22Rv1 (cell line): ENCODE measurements around the gene LFNG.
"Not testable (repeated sequence)": the region's sequence is repeated elsewhere in the genome, so short reads cannot be mapped to it uniquely, and the experiment has no call there.

ENCODE experiments used
- H3K27ac ChIP-seq: fragments of 450-650 bp; 2 replicates; pipeline ENCODE4 v1.5.1; 2017
- ZFX ChIP-seq: fragments of 450-650 bp; IDR thresholded peaks from 2 replicates; pipeline ENCODE4 v1.6.1; 2017; ENCODE audit warnings: antibody characterized with exemption, borderline replicate concordance
- TF ChIP-seq, protein P1 (sequence below): fragments of 450-650 bp; IDR thresholded peaks from 2 replicates; pipeline ENCODE4 v1.5.1; 2017; ENCODE audit warnings: mild to moderate bottlenecking

The LFNG gene

DNA sequence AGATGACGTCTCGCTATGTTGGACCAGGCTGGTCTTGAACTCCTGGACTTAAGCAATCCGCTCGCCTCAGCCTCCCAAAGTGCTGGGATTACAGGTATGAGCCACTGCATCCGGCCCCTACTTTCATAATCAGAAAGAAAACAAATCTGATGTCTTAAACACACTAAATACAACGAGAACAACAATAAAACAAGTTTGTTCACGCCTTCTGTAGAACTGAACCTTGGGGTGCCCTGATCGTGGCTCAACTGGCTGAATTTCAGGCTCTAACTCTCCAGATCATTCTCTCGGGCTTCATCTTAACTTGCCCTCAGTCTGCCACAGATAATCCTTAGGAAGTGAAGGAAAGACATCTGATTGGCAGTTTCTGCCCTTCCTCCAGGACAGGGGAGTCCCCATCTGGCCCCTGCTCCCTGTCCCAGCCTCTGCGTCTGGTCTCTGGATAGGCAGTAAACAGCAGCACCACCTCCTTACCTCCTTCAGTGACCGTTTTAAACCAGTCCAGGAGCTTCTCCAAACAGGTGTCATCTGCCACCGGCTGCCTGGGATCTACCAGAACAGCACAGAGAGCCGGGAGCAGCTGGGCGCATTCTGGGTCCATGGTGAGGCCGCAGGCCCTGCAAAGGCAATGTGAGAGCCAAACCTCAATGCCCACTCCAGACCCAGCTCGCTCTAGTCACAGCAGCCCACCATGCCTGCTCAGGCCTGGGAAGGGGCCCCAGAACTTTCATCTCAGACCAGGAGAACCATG lies 34.4 kb downstream of the LFNG start:
- H3K27ac ChIP-seq: peak overlapping the region; percentile 93

DNA sequence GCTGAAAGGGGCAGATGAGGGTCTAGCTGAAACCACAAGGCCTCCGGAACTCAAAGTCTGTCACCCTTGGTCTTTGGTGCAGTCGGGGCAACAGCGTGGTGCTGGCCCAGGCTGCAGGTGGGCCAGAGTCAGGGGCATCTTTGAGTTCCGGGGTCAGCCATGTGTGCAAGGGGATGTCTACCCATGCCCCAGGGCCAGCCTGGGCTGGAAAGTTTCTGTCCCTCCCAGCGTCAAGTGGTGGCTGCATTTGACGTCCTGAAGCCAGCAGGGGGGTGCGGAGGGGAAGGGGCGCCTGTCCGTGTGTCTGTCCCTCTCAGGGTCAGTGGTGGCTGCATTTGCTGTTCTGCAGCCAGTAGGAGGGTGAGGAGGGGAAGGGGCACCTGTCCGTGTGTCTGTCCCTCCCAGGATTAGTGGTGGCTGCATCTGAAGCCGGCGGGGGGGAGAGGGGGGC lies 35.1 kb downstream of the LFNG start:
- TF ChIP-seq ZFX: no peak
- TF ChIP-seq, protein P1, sequence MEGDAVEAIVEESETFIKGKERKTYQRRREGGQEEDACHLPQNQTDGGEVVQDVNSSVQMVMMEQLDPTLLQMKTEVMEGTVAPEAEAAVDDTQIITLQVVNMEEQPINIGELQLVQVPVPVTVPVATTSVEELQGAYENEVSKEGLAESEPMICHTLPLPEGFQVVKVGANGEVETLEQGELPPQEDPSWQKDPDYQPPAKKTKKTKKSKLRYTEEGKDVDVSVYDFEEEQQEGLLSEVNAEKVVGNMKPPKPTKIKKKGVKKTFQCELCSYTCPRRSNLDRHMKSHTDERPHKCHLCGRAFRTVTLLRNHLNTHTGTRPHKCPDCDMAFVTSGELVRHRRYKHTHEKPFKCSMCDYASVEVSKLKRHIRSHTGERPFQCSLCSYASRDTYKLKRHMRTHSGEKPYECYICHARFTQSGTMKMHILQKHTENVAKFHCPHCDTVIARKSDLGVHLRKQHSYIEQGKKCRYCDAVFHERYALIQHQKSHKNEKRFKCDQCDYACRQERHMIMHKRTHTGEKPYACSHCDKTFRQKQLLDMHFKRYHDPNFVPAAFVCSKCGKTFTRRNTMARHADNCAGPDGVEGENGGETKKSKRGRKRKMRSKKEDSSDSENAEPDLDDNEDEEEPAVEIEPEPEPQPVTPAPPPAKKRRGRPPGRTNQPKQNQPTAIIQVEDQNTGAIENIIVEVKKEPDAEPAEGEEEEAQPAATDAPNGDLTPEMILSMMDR: no peak
- peak overlapping the region; percentile 93 for H3K27ac ChIP-seq

More for the DNA sequence above, 34.4 kb downstream of the LFNG start:
- no peak for TF ChIP-seq ZFX

DNA sequence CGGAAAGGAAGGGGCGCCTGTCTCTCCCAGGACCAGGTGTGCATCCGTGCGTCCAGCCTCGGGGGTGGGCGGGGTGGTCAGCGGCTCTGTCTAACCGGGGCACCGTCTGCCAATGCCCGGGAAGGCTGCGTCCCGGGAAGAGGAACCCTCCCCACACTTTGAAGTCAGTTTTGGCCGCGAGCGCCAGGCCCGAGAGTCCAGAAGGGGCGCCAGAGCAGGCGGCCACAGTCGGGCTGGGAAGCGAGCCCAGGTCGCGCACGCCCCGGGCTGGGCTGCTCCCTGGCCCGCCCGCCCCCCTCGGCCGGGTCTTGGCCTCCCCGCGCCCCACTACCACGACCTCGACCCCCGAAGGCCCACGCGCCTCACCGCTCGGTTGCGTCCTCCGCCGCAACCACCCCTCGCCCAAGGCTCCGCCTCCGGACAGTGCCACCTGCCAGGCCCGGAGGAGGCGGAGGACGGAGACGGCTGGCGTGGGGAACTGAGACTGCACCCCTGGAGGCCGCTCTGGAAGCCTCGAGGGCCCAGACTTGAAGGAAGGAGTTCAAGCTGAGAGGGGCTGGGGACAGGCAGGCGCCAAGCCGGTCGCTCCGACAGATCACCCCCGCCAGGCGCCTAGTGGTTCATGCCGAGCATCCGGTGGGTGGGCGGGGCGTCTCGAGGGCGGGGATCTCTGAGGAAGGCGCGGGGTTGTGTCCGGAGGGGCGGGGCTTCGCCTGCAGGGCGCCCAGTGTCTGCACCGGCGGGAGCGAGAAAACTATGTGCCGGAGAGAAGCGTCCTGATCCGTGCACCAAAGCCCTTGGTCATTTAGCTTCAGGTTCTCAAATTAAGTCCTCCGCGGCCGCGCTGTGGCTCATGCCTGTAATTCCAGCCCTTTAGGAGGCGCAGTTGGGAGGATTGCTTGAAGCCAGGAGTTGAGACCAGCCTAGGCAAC lies 35.8 kb downstream of the LFNG start, which contains the start of gene BRAT1:
Gene BRAT1, minus strand, starts transcription at position 404 of the 932 bp plus-strand sequence. CDS start 1,093 bp downstream, outside the sequence.
- TF ChIP-seq, protein P1: peak; percentile 69
- TF ChIP-seq ZFX: no peak
- peak within 1 kb of the TSS; percentile 93 for H3K27ac ChIP-seq

DNA sequence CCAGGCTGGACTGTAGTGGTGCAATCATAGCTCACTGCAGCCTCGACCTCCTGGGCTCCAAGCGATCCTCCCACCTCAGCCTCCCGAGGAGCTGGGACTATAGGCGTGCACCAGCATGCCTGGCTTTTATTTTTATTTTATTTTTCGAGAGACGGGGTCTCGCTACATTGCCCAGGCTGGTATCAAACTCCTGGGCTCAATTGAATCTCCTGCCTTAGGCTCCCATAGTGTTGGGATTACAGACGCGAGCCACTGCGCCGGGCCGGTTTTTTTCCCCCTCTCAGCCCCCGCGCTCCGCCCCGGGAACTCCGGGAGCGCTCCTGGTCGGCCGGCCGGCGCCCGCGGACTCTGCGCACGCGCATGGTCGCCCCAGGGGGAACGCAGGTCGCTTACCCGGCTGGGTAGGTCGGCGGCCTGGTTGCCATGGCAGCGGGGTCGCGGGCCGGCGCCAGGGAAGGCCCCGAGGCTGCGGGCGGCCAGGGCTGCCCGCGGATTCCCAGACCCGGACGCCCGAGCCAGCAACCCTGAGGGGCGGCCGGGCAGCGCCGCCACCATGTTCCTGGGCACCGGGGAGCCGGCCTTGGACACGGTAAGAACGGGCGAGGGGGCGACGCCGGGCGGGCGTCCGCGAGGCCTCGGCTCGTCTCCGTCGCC lies 39.2 kb downstream of the LFNG start, which contains the start of gene IQCE:
Gene IQCE, plus strand, starts transcription at position 351 of the 654 bp plus-strand sequence. Its CDS starts 203 bp downstream, at position 554.
- peak within 1 kb of the TSS; percentile 85 for H3K27ac ChIP-seq
- TF ChIP-seq ZFX: no peak
- TF ChIP-seq, protein P1: 0 out of 2 replicates have a peak, but pooled peaks have one; percentile 3

DNA sequence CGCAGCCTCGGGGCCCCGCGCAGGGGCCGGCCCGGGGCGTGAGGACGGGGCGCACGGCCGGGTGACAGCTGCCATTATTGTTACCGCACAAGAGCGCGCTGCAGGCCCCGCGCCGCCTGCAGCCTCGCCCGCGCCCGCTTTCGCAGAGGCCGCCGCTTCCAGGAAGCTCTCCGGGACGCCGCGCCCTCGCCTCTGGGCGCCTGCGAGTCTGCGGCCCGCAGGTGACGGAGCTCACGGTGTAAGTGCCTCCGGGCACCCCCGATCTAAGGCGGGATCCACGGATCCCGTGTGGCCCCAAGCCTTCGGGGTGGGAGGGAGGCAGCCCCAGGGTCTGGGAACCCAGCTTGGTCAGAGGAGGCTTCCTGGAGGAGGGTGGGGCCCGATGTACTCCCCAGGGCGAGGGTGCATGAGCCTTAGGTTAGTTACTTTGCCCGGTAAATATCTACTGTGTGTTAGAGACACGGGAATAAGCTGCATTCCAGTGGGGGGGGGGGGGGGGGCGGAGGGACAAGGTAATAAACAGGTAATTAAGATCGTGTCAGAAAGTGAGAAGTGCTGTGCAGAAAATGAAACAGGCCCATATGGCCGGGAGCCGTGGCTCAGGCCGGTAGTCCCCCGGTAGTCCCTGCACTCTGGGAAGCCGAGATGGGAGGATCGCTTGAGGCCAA lies 39.8 kb downstream of the LFNG start:
- H3K27ac ChIP-seq: peak overlapping the region; percentile 85
- no peak for TF ChIP-seq ZFX
- TF ChIP-seq, protein P1: no peak

DNA sequence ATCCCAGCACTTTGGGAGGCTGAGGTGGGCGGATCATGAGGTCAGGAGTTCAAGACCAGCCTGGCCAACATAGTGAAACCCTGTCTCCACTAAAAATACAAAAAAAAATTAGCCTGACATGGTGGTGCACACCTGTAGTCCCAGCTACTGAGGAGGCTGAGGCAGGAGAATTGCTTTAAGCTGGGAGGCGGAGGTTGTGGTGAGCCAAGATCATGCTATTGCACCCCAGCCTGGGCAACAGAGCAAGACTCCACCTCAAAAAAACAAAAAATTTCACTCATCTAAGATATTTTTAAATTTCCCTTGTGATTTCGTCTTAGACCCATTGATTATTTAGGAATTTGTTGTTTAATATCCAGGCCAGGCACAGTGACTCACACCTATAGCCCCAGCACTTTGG lies 44.4 kb downstream of the LFNG start:
- not testable (repeated sequence) for H3K27ac ChIP-seq

DNA sequence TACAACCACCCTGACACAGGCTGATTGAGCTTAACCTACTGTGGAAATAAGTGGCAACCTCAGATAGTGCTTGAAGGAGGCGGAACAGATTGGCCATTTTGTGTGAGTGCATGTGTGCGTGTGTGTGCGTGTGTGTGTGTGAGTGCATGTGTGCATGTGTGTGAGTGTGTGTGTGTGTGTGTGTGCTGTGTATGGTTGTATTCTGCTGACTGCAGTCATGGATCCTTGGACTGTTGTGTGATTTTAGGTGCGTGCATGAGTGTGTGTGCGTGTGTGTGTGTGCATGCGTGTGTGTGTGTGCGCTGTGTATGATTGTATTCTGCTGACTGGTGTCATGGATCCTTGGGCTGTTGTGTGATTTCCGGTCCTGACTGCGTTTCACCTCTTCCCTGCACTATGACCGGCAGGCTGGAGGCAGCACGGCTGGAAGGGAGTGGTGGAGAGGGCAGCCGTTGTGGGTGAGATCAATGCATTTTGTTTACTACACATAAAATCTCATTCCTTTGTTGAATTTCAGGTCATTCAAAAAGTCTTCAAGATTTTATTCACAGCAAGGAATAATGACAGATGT lies 45.5 kb downstream of the LFNG start:
- H3K27ac ChIP-seq: no peak overlapping the region
- TF ChIP-seq ZFX: no peak
- TF ChIP-seq, protein P1: no peak
